GM12801 (cell line): ENCODE results near the gene WBP1.

Experiments
- CTCF ChIP-seq: IDR thresholded peaks from one replicate; pipeline ENCODE4 v1.5.1; 2011; ENCODE audit warnings: control low read depth; ENCODE audit not compliant: insufficient read length; ENCODE audit errors: extremely low read depth

Gene WBP1

GRCh38 chr2:74458132-74458937, at the start of gene WBP1:
Gene WBP1, plus strand, starts transcription at chr2:74458438. Its CDS starts 165 bp downstream, at chr2:74458603.
- TF ChIP-seq CTCF: no peak

- TF ChIP-seq CTCF: no peak
These were observed 45.1 kb upstream of the WBP1 start for GRCh38 chr2:74413001-74413698.

- no peak for TF ChIP-seq CTCF
These were observed 43.8 kb upstream of the WBP1 start for GRCh38 chr2:74414441-74414840.

- no peak for TF ChIP-seq CTCF
These were observed 43.1 kb upstream of the WBP1 start for GRCh38 chr2:74414881-74415761.

GRCh38 chr2:74415762-74416395, 42.4 kb upstream of the WBP1 start:
- TF ChIP-seq CTCF: no peak

- TF ChIP-seq CTCF: no peak
These were observed 41.5 kb upstream of the WBP1 start for GRCh38 chr2:74416778-74417177.
